Midbrain (tissue), 1 donor: ENCODE data around the gene GTPBP1.

Experiments
- DNase-seq: peaks from one replicate; lab custom pipeline; 2025; lab: John Stamatoyannopoulos, UW

The GTPBP1 gene

DNA sequence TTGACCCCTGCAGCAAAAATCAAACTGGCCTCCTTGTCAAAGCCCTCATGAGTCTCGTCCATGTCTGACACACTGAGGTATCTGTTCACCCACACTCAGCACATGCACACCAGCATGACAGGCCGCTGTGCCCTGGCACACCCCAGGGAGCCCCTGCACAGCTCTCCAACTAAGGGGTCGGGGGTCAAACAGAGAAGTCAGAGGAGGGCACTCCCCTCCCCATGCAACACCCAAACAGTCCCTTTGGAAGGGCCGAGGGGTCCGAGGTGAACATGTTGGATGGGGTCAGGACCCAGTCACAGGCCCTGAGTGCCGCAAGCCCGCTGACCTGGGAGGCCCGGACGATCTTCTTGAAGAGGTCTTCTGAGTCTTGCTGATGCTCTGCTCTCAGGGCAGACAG is 35.4 kb downstream of the GTPBP1 start:
- no peak for DNase-seq

DNA sequence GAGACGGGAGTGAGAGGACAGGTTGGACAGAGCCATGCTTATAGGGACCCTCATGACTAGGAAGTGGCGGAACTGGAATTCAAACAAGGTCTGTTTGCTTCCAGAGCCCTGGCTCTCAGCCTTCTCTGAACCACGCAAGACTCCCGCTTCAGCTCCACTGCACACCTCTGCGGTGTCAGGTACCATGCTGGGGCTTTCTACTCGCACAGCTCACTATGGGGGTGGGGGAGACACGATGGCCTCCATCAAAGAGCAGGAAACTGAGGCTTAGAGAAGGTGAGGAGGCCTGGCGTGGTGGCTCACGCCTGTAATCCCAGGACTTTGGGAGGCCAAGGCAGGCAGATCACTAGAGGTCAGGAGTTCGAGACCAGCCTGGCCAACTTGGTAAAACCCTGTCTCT is 35.8 kb downstream of the GTPBP1 start:
- no peak for DNase-seq

DNA sequence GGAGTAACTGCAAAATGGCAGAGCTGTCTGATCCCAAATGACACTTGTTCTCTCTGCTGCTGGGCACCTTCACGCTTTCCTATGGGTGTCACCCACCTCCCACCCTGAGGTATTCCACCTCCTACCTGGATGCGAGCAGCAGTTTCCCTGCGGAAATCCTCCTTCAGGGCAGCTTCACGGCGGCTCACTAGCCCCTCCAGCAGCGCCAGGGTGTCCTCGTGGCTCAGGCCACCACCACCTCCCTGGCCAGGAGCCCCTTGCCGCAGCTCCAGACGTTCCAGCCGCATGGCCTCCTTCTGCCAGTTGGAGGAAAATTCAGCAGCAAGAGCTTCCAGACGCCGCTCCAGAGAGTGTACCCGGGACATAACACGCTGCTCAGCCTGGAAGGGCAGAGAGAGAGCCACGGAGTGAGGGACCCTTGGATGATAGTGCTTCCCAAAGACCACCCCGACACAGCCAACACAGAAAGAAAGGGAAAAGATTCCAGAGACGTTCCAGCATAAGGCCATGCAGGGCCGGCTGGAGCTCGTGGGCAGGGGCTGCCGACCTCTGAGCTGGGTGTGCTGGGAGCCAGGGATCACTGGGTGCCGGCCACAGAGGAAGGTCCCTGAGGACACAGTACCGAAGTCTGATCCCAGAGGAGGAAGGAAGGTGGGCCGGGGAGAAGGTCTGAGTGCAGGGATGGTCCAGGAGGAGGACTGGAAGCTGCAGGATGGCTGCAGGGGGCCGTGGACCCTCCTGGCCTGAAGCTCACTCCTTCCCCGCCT is 36.6 kb downstream of the GTPBP1 start:
- DNase-seq, result no peak

DNA sequence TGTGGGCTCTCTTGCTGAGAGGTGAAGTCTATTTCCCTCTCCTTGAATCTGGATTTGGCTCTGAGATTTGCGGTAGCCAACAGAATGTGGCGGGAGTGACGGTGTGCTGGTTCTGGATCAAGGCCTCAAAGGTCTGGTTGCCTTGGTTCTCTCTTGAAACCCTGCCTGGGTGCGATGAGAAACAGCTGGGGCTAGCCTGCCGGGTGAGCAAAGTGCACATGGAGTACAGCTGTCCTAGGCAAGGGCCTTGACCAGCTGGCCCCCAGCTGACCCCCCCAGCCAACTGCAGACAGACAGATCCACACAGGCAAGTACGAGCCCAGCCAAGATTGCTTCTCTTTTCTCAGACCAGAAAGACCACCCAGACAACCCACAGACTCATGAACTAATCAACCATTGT is 39.2 kb downstream of the GTPBP1 start:
- no peak for DNase-seq

DNA sequence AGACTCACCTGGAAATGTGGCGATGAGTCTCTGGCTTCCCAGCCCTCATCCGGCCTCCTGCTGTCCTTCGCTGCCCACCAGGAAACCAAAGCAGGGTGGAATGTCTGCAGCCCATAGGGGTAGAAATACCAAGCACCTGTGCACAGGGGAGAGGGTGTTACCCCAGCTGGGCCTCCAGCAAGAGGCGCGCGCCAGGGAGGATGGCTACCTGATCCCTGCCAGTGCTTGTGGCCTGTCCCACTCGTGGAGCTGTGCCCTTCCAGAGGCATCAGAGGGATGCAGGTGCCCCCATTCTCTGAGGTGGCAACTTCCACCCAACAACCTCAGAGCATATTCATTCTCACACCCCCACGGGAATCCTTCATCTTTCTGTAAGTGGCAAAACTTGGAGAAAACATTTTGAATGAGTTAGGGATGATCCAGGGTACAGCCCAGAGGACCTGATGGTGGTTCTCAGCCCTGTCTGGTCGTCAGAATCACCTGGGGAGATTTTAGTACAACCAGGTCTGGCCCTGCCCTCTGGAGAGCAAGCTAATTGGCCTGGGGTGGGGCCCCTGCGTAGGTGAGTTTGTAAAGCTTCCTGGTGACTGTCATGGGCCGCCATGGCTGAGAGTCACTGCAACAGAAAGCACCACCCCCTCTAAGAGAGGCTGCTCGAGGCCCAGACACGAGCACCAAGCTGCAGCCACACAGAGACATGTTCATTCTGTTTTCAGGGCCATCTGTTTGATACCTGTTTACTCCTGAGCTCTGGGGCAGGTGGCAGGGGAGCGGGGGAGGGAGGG is 40.1 kb downstream of the GTPBP1 start:
- no peak for DNase-seq

DNA sequence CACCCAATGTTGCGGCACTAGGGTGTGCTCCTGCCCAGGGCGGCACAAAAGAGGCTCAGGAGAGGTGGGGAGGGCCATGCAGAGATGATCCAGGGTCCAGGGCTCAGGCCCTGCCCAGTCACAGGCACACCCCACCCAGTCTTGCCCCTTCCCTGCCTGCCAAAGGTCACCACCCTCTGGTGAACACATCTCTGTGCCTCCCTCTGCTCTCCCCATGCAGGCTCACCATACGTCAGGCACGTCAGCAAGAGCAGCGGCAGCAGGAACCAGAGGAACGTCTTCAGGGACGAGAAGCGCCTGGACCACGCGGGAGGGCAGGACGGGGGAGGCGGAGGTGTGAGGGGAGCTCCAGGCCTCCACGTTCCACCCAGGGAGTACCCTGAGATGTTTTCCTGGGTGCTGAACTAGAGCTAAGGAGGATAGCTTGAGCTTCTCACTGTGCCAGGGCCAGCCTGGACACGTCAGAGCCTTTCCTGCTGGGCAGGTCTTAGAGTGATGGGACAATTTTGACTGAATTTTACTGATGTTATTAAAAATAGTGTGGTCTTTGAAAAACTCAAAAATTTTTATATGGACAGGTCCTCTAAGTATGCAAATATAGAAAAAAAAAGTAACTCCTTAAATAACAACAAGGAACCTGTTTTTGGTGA is 42.9 kb downstream of the GTPBP1 start:
- no peak for DNase-seq

DNA sequence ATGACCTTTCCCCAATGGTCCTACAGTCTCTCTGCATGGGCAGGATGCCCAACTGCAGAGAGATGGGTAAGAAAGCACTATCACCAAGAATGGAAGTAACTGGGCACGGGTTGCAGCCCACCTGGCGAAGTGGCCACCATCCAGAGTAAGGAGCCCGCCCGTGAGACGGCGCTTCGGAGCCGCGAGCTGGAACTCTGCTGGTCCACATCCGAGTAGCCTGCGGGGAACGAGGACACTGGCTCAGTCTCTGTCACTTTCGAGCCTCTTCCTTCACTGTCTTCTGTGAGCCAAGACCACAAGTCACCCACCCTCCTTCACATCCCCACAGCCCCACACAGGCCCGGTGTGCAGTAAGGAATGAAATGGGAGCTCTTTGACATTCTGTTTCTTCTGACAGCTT is 44.4 kb downstream of the GTPBP1 start:
- DNase-seq, result no peak

DNA sequence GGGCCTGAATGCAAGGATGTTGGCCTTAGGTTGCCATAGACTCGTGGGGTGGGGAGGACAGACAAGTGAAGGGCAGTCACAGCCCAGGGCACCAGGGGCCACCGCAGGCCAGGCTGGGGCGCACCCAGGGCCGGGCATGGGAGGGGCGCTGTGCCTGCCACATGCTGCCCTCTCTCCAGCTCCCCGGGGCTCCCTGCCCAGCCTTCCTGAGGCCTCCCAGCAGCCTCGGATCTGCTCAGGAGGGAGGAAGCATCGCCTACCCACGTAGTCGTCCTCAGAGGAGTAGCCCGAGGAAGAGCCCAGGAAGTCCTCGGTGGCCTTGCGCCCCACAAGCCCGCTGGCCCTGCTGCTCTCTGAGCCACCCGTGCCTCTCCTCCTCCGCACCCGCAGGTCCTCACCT is 44.9 kb downstream of the GTPBP1 start:
- DNase-seq, result no peak

DNA sequence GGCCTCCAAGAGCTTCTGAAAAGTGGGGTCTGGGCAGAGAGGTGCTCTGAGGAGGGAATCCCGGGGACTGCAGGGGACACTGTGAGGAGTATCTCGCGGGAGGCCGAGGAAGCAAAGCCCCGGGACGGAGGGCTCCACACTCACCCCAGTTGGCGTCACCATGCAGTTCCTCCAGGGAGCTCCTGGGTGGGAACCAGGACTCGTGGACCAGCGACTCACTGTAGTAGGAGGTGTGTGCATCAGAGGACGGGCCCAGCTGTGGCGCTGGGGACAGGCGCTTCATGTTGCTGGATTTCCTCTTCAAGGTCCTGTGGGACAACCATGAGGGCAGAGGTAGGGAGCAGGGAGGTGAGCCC is 45.3 kb downstream of the GTPBP1 start:
- DNase-seq, result no peak

DNA sequence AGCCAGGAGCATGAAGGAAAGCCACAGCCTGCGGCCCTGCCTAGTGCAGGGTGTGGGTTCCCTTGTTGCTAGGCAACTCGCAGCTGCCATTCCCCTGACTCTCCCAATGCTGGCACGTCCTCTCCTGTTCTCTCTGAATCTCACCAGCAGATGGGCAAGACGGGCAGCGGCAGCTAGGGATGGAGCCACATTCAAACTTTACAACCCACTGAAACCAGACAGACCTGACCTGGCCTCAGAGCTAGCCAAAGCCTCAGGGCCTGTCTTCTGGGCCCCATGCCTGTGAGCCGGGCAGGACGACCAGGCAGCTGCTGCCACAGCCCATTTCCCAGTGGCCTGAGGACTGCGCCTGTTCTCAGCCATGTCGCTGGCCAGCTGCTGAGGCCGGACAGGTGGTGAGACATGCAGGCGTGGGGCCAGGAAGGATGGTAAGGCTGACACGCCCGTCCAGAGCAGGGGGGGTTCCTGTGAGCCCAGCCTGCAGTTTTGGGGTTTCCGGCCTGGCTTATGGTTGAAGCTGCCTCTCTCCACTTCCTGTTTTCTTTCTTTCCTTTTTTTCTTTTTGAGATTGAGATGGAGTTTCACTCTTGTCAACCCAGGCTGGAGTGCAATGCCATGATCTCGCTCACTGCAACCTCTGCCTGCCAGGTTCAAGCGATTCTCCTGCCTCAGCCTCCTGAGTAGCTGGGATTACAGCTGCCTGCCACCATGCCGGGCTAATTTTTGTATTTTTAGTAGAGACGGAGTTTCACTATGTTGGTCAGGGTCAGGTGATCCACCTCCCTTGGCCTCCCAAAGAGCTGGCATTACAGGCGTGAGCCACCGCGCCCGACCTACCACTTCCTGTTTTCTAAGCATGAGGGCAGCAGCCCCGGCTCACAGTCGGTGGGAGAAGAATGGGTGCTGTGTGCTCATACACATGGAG is 45.9 kb downstream of the GTPBP1 start:
- DNase-seq, result no peak

DNA sequence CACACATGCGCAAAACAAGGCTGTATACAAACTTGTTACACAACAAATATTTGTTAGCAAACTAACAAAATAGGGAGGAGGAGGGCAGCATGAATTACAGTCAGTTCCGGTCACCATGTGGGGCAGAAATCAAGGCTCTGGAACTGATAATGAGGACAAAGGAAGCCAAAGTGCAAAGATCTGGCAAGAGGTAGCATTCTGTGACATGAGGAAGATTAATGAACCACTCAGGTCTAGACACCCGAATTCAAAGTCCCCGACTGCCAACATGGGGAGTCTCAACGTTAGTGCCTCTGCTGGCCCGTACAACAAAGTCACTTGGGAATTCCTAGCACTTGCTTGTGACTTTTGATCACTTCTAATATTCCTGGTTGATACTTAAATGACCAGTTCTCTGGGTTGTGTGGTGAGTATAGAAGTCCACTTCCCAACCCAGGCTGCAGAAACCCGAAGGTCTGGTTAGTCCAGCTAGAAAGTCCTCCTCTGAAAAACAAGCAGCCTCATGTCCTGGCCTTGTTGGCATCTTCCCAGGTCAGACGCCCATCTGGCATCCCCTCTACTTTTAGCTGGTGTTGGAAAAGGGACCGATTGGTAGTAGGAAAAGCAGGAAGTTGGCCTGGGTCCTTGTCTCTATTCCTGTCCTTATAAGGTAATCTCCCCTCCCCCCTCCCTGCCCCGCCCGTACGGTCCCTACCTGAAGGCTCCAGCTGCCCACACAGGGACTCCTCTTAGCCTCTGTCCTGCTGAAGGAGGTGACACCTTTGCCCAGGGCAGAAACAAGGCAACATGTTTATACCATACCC is 48.4 kb downstream of the GTPBP1 start:
- DNase-seq, result peak; percentile 78

DNA sequence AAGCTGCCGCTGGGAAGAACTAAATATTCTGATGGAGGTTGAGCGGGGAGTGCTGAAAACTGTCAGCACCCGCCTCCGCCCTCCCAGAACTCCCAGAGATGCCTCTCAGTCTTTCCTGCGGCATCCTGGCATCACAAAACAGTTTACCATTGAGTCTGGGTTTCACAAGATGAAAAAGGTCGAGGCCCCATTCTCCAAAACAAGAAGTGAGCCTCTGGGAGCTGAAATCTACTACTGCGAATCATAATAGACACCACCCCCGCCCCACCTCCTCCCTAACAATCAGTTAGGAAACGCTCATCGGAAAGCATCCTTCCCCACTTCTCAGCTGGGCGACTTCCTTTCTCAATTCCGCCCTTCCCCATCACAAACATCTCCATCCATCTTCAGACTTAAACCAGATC is 49.0 kb downstream of the GTPBP1 start:
- DNase-seq, result peak; percentile 52

DNA sequence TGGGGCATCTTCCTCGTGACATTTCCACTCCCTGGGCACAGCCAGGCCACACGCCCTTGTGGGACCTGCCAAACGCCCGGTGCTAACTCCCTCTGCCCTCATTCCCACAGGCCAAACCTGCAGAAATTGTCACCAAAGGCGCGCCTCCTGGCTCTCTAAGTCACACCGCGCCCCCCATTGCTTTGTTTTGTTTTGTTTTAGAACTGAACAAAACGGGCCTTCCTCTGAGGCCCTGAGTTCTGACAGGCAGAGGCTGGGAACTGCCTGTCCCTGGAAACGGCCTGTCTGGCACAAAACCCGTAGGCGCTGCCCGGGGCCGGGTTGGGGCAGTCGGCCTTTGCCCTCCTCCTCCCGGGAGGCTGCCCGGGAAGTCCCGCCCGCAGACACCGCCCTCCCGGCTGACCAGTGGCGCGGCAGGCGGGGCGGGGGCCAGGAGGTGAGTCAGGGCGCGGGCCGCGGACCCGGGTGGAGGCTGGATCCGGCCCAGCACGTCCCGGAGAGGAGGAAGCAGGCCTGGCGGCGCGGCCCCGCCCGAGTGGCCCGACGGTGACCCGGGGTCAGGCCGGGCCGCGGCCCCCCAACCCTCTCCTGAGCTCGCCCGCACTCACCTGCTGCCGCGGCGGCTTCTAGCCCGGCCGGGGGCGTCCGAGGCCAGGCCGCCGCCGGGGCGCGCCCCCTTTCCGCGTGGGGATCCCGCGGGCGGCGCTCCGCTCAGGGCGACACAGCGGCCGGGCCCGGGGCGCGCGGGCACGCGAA is 49.6 kb downstream of the GTPBP1 start:
- peak; percentile 85 for DNase-seq

DNA sequence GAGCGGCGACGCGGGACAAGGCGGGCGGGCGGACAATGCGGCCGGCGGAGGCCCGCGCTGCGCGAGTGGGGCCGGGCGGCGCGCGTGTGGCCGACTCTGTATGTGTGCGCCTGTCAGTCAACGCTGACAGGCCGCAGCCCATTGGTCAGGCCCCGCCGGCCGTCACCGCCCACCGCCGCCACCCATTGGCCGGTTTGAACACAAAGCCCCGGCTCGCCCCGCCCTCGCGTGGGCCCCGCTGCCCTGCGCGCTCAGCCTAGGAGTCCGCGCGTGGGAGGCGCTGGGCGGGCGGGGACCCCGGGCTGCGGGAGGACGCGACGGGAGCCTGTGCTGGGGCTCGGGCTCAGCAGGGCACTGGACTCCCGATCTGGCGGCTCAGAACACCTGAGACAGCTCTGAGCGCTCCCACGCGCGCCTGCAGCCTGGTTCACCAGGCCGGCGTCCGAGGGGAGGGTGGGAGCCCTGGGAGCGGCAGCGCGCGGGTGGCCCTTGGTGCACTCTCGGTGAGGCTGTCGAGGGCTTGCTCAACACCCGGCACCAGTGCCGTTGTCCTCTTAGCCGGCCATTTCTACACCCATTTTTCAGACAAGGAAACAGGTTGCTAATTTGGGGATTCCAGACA is 50.3 kb downstream of the GTPBP1 start, which contains the start of gene SUN2:
SUN2 (minus strand) TSS at position 88 of the 622 bp plus-strand sequence. CDS start 3,370 bp downstream, outside the sequence.
- peak; percentile 95 for DNase-seq

DNA sequence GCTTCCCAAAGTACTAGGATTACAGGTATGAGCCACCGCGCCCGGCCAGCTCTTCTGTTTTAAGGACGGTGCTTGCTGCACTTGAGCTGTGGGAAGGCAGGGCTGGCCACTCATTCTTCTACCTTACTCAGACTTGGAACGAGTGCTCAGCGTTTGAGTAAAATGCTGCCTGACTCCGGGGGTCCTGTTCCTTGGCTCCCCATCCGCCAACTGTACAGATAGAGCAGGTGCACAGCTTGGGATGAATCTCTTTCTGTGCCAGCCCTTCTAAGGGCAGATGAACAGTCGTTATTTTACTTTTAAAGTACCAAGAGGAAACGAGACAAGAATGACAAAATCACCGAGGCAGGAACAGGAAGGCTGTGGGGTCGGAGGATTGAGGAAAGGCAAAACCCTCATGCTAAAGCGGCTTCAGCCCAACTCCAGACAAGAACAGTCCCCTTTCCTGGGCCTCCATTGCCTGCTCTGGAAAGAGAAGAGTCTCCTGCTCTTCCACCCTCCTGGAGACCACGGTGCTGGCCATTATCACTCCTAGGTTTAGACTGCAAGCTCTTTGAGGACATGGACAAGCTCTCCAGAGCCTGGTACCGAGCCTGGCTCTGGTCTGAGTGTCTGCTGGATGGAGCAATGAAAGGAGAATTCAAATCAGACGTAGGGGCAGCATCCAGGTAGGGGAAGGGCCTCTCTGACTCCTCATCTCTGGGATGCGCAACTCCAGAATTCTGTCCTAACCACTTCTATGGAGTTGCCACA is 51.1 kb downstream of the GTPBP1 start:
- DNase-seq, result no peak

DNA sequence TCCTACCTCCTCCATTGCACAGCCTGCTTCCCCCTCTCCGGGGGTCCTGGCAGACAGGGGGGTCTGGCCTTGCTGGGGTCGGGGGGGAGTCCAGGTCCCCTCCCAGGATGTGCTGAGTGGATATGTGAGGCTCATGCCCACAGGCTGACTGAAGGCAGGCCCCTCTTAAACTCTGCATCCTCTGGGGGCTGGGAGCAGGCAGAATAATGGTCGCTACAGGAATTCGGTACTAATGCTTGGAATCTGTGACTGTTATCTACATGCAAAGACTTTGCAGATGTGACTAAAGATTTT is 51.7 kb downstream of the GTPBP1 start:
- DNase-seq, result no peak

DNA sequence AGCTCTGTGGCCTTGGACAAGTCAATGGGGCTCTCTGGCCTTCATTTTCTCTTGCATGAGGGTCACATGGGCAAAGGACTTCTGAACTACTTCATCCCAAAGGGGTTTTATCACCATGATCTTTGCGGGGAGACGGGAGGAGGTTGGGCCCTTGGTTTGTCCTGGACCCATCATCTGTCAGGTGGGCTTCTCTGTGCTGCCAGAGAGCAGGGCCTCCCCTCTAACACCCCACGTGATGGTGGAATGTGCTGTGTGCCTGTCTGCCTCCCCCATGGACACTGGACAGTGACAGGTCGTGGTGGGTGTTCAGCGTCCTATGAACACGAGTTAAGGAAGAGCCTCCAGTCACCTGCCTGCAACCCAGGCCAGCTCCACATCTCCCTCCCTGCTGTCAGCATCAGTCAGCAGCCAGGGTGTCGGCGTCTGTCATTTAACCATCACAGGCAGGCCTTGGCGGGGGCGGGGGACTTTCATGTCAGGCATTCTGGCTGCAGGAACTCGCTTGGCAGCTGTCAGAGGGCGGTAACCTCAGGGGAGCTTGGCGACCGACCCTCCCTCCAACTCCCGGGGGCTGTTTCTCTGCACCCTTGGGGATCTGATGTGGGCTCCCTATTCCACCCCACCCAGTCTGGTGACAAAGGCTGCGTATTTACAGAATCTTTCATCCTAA is 52.7 kb downstream of the GTPBP1 start:
- DNase-seq, result no peak

DNA sequence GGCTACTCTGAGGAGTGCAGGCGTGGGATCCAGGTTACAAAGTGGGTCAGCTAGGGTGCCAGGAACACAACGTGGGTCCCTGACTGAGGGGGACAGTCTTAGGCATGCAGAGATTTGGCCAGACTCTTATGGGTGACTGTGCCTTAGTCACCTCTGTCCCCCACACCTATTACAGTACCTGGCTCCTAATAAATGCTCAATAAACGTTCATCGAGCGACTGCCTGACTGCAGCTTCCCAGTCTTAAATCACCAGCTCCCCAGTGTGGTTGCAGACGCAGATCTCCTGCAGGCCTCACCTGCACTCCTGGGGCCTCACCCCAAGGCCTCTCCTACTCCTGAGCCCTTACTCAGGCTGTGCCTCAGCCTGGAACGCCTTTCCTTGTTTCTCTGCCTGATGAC is 53.3 kb downstream of the GTPBP1 start:
- DNase-seq, result no peak
